Common myeloid progenitor, CD34-positive (primary cell): ENCODE results near the gene TMEM161B.
"Not testable (repeated sequence)": the region's sequence is repeated elsewhere in the genome, so short reads cannot be mapped to it uniquely, and the experiment has no call there.

Source experiments
- CTCF ChIA-PET: fragments of 350-600 bp; sonication (Branson Sonifier 250); formaldehyde crosslinking; loops from one replicate; lab custom pipeline; 2021; ENCODE audit warnings: antibody characterized with exemption; lab: Charles Lee
- POLR2A ChIA-PET: fragments of 350-600 bp; sonication (Branson Sonifier 250); formaldehyde crosslinking; loops from one replicate; lab custom pipeline; 2021; ENCODE audit warnings: antibody characterized with exemption; lab: Charles Lee
- DNase-seq, 3 donors: peaks; one replicate each; pipeline versions ENCODE4 v3.0.0 to v3.0.0-alpha.2; 2013
- H3K27ac ChIP-seq, 2 experiments: 1 replicate in 1 of 2; 2 replicates in 1 of 2; pipeline ENCODE4 v1.7.0; 2013; ENCODE audit warnings: inconsistent platforms in 2 of 2, low read length in 2 of 2, mild to moderate bottlenecking in 2 of 2, low read depth in 1 of 2, moderate library complexity in 1 of 2; ENCODE audit not compliant: severe bottlenecking in 2 of 2, insufficient read depth in 1 of 2, poor library complexity in 1 of 2
- H3K27me3 ChIP-seq, 5 experiments: replicated peaks in 2 of 5; 1 replicate in 3 of 5; 2 replicates in 2 of 5; pipeline versions ENCODE4 v1.6.1 to v1.7.0; 2013; ENCODE audit warnings: low read length in 4 of 5, mild to moderate bottlenecking in 2 of 5, moderate library complexity in 2 of 5, inconsistent platforms in 1 of 5; ENCODE audit not compliant: insufficient read depth in 5 of 5, control insufficient read depth in 4 of 5
- H3K36me3 ChIP-seq, 4 experiments: 1 replicate in 2 of 4; 2 replicates in 2 of 4; pipeline versions ENCODE4 v1.6.1 to v1.7.0; 2013; ENCODE audit warnings: low read length in 3 of 4, control low read depth in 1 of 4, mild to moderate bottlenecking in 1 of 4; ENCODE audit not compliant: control insufficient read depth in 4 of 4, insufficient read depth in 4 of 4
- H3K4me1 ChIP-seq, 4 experiments: 1 replicate in 3 of 4; 2 replicates in 1 of 4; pipeline versions ENCODE4 v1.6.1 to v1.7.1; 2013; ENCODE audit warnings: low read length in 3 of 4, mild to moderate bottlenecking in 3 of 4, control low read depth in 1 of 4, inconsistent platforms in 1 of 4, moderate library complexity in 1 of 4; ENCODE audit not compliant: control insufficient read depth in 4 of 4, insufficient read depth in 4 of 4; ENCODE audit errors: control extremely low read depth in 1 of 4
- H3K4me3 ChIP-seq, 7 experiments: 1 replicate in 4 of 7; 2 replicates in 3 of 7; pipeline versions ENCODE4 v1.5.1 to v1.7.0; 2013; ENCODE audit warnings: mild to moderate bottlenecking in 7 of 7, low read length in 6 of 7, moderate library complexity in 6 of 7, inconsistent platforms in 2 of 7, low read depth in 2 of 7, control low read depth in 1 of 7; ENCODE audit not compliant: insufficient read depth in 4 of 7, control insufficient read depth in 1 of 7; ENCODE audit errors: extremely low read depth in 1 of 7
- H3K9me3 ChIP-seq, 5 experiments: 1 replicate in 4 of 5; 2 replicates in 1 of 5; pipeline versions ENCODE4 v1.6.1 to v1.7.1; 2013; ENCODE audit warnings: low read length in 4 of 5, mild to moderate bottlenecking in 2 of 5, inconsistent platforms in 1 of 5, low read depth in 1 of 5, moderate library complexity in 1 of 5; ENCODE audit not compliant: control insufficient read depth in 4 of 5, insufficient read depth in 2 of 5; ENCODE audit errors: control extremely low read depth in 1 of 5
- WGBS: methylation state at CpG from one replicate; pipeline ENCODE4 v1.1.5; 2013; ENCODE audit not compliant: insufficient coverage; 5-methylcytosine and 5-hydroxymethylcytosine counted together

TMEM161B gene

GRCh38 chr5:88214655-88215054 lies 54.0 kb downstream of the TMEM161B start:
- H3K9me3 ChIP-seq = peaks cover 0 to 3% (median 0%) of the 10 kb centered on the region in 5 experiments
- ChIA-PET POLR2A (no interaction called here), CTCF (interaction anchor here (1.2 kb wide), 1 partner anchor 20 kb away, joined by 3 read pairs; no protein-coding TSS in a partner anchor)
- DNase-seq = no peak
- no peaks in the 10 kb centered on the region for H3K4me1 ChIP-seq
- H3K27ac ChIP-seq = no peak overlapping the region
- no peak overlapping the region for H3K4me3 ChIP-seq
- H3K36me3 ChIP-seq = peaks cover 2 to 40% (median 16%) of the 10 kb centered on the region in 4 experiments
- H3K27me3 ChIP-seq = no peaks in the 10 kb centered on the region

GRCh38 chr5:88207575-88207974 lies 61.1 kb downstream of the TMEM161B start:
- WGBS = 96% methylated on average over 3 of the region's 3 CpGs
- Histone ChIP-seq H3K36me3 (peaks cover 5 to 20% (median 13%) of the 10 kb centered on the region in 4 experiments), H3K4me3 (no peak overlapping the region), H3K27ac (no peak overlapping the region), H3K27me3 (no peaks in the 10 kb centered on the region), H3K9me3 (peaks cover 0 to 1% (median 0%) of the 10 kb centered on the region in 5 experiments), H3K4me1 (no peaks in the 10 kb centered on the region)
- DNase-seq = no peak
- POLR2A ChIA-PET = no interaction called here
- CTCF ChIA-PET = no interaction called here

GRCh38 chr5:88203981-88204750 lies 64.5 kb downstream of the TMEM161B start:
- no peak overlapping the region for H3K4me3 ChIP-seq
- WGBS = 100% methylated on average over 2 of the region's 5 CpGs
- no peaks in the 10 kb centered on the region for H3K4me1 ChIP-seq
- no peaks in the 10 kb centered on the region for H3K9me3 ChIP-seq
- peaks cover 7 to 32% (median 14%) of the 10 kb centered on the region in 4 experiments for H3K36me3 ChIP-seq
- no peaks in the 10 kb centered on the region for H3K27me3 ChIP-seq
- ChIA-PET CTCF (no interaction called here), POLR2A (no interaction called here)
- H3K27ac ChIP-seq = no peak overlapping the region
- no peak for DNase-seq

- H3K9me3 ChIP-seq = peaks cover 0 to 9% (median 0%) of the 10 kb centered on the region in 5 experiments
- peaks cover 12 to 39% (median 26%) of the 10 kb centered on the region in 4 experiments for H3K36me3 ChIP-seq
- ChIA-PET POLR2A (no interaction called here), CTCF (no interaction called here)
- no peak overlapping the region for H3K4me3 ChIP-seq
- H3K27ac ChIP-seq = no peak overlapping the region
- H3K27me3 ChIP-seq = no peaks in the 10 kb centered on the region
- no peaks in the 10 kb centered on the region for H3K4me1 ChIP-seq
- DNase-seq = no peak
Measured at GRCh38 chr5:88195636-88196035, 73.0 kb downstream of the TMEM161B start.

- no peak overlapping the region for H3K27ac ChIP-seq
- no CpG with 5 or more reads among the region's 3 CpGs for WGBS
Measured at GRCh38 chr5:88193896-88194295, 74.7 kb downstream of the TMEM161B start.

GRCh38 chr5:88190106-88190834 lies 78.4 kb downstream of the TMEM161B start:
- H3K4me1 ChIP-seq = no peaks in the 10 kb centered on the region
- no peak overlapping the region for H3K27ac ChIP-seq
- ChIA-PET CTCF (no interaction called here), POLR2A (no interaction called here)
- no peaks in the 10 kb centered on the region for H3K27me3 ChIP-seq
- DNase-seq = no peak
- H3K36me3 ChIP-seq = peaks cover 0 to 14% (median 10%) of the 10 kb centered on the region in 4 experiments
- 96% methylated on average over 7 of the region's 9 CpGs for WGBS
- peaks cover 1 to 39% (median 15%) of the 10 kb centered on the region in 5 experiments for H3K9me3 ChIP-seq
- no peak overlapping the region for H3K4me3 ChIP-seq

More at GRCh38 chr5:88193896-88194295, 74.7 kb downstream of the TMEM161B start:
- CTCF ChIA-PET = no interaction called here
- Histone ChIP-seq H3K4me3 (no peak overlapping the region), H3K36me3 (peaks cover 8 to 33% (median 20%) of the 10 kb centered on the region in 4 experiments), H3K27me3 (no peaks in the 10 kb centered on the region), H3K4me1 (no peaks in the 10 kb centered on the region), H3K9me3 (peaks cover 1 to 25% (median 6%) of the 10 kb centered on the region in 5 experiments)
- POLR2A ChIA-PET = no interaction called here
- peak in 1 of 3 donors; percentile 2 for DNase-seq

- H3K27me3 ChIP-seq, H3K27ac ChIP-seq, CTCF ChIA-PET, H3K4me1 ChIP-seq, H3K4me3 ChIP-seq, DNase-seq, POLR2A ChIA-PET: not testable (repeated sequence)
- 93% methylated on average over 3 of the region's 4 CpGs for WGBS
- Histone ChIP-seq H3K36me3 (peaks cover 0 to 12% (median 9%) of the 10 kb centered on the region in 4 experiments), H3K9me3 (peaks cover 3 to 39% (median 15%) of the 10 kb centered on the region in 5 experiments)
Measured at GRCh38 chr5:88189484-88189883, 79.2 kb downstream of the TMEM161B start.
